ENCODE data around the gene ESAM. TPM values are rescaled to one million over a fixed set of nuclear protein-coding genes. Genes with fewer than 3 reads are reported as not detected.

Gene ESAM
- total RNA-seq, 1 donor from 2014 or later = not detected

DNA sequence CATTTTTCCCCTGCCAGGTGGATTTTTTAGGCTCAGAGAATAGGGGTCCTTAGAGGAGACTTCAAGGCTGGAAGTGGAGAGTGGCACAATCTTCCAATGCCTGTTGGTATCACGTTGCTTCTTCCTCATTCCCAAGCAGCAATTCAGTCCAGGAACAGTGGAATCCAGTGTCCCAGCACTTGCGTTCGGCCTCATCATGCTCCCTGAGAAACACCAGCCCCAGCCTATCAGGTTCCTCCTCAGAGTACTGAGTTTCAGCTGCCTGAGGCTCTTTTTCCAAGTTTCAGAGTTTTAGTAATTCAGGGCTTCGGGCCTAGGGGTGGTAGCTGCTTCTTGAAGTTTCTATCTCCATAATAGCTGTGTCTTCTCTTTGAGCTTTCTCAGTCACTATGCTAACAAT, 54.3 kb downstream of the ESAM start:
- Histone ChIP-seq H3K4me3 (ENCODE audit: low read depth, low read length) (no peak overlapping the region), H3K27me3 (ENCODE audit: control insufficient read depth, insufficient read depth, low read length) (peaks cover 2% of the 10 kb centered on the region), H3K36me3 (ENCODE audit: control insufficient read depth, insufficient read depth, low read length) (no peaks in the 10 kb centered on the region)
- FAIRE-seq (no peak), DNase-seq (ENCODE audit: low read depth) (no peak)
- TF ChIP-seq, protein P1, sequence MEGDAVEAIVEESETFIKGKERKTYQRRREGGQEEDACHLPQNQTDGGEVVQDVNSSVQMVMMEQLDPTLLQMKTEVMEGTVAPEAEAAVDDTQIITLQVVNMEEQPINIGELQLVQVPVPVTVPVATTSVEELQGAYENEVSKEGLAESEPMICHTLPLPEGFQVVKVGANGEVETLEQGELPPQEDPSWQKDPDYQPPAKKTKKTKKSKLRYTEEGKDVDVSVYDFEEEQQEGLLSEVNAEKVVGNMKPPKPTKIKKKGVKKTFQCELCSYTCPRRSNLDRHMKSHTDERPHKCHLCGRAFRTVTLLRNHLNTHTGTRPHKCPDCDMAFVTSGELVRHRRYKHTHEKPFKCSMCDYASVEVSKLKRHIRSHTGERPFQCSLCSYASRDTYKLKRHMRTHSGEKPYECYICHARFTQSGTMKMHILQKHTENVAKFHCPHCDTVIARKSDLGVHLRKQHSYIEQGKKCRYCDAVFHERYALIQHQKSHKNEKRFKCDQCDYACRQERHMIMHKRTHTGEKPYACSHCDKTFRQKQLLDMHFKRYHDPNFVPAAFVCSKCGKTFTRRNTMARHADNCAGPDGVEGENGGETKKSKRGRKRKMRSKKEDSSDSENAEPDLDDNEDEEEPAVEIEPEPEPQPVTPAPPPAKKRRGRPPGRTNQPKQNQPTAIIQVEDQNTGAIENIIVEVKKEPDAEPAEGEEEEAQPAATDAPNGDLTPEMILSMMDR (IDR thresholded peaks at IDR 0.05; ENCODE audit: insufficient read depth, low read length, severe bottlenecking) = no peak

Other genes with a start within 250 kb of the ESAM start
- gene OR8B12, start 218.6 kb downstream of the ESAM start, total RNA-seq = not detected in 2 replicates
- gene OR8A1, start 192.3 kb downstream of the ESAM start, total RNA-seq = not detected in 2 replicates
- gene PANX3, start 150.9 kb downstream of the ESAM start, total RNA-seq = not detected in 2 replicates
- 21.9 and 28.0 TPM in 2 replicates for gene TBRG1, start 139.4 kb downstream of the ESAM start, total RNA-seq
- gene SIAE, start 88.6 kb downstream of the ESAM start, total RNA-seq = 9.0 and 10.8 TPM in 2 replicates
- 2.4 and 5.8 TPM in 2 replicates for gene SPA17, start 88.4 kb downstream of the ESAM start, total RNA-seq
- gene NRGN, start 22.3 kb downstream of the ESAM start, total RNA-seq = not detected in 2 replicates
- 0.53 and 2.0 TPM in 2 replicates for gene VSIG2, start 10.0 kb downstream of the ESAM start, total RNA-seq
- 2.9 TPM in 2 replicates for gene MSANTD2, start 38.1 kb upstream of the ESAM start, total RNA-seq
- 29.5 and 30.2 TPM in 2 replicates for gene ROBO3, start 103.1 kb upstream of the ESAM start, total RNA-seq
- gene ROBO4, start 135.6 kb upstream of the ESAM start, total RNA-seq = under 0.01 TPM in 1 of 2 replicates, not detected in the other
- not detected in 2 replicates for gene HEPN1, start 157.0 kb upstream of the ESAM start, total RNA-seq
- not detected in 2 replicates for gene HEPACAM, start 173.8 kb upstream of the ESAM start, total RNA-seq
- gene CCDC15, start 191.9 kb upstream of the ESAM start, total RNA-seq = 1.1 and 1.8 TPM in 2 replicates

All from bronchial epithelial cell (primary cell).